Erythroblast (primary cell): ENCODE measurements around the gene KCNIP4.

Experiments
- GATA1 ChIP-seq: IDR thresholded peaks from 2 replicates; pipeline ENCODE4 v1.6.1; 2011; ENCODE audit warnings: low read depth, mild to moderate bottlenecking, control low read depth, low read length, moderate library complexity
- POLR2A ChIP-seq: IDR thresholded peaks from 2 replicates; pipeline ENCODE4 v1.6.1; 2011; ENCODE audit warnings: mild to moderate bottlenecking, low read length

DNA sequence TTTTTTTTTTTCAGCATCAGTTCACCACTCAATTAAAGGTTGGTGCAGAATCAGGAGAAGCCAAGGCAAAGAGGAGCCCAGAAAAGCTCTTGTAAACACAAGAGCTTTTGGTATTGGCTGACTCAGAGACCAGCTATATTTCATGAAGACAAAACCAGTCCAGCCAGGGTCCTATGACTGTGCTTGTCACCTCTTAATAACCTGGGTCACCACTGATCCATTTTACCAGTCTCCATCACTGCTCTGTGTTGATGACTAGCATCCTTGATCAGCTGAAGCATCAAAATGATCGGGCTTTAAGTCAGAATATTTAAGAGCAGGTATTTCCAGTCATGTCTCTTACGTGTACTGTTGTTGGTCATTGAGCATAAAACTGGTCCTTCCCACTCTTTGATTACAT is 1010.4 kb downstream of the KCNIP4 start:
- TF ChIP-seq POLR2A (no peak), GATA1 (no peak)
